Natural killer cell (primary cell): ENCODE measurements around the gene INPP5A. TPM values are rescaled to one million over a fixed set of nuclear protein-coding genes. Genes with fewer than 3 reads are reported as not detected.

Experiments
- ATAC-seq, 3 donors: fragments of 150-1000 bp in 2 of 3; fragments of 200-7000 bp in 1 of 3; cut with Tn5 transposase; 1 replicate in 1 of 3; 2 replicates in 2 of 3; pipeline ENCODE4 v1.10.0; 2021; ENCODE audit warnings: mild to moderate bottlenecking in 2 of 3, moderate library complexity in 2 of 3
- DNase-seq, 2 donors: peaks; one replicate each; pipeline versions ENCODE4 v3.0.0 to v3.0.0-alpha.2; 2013 to 2021; ENCODE audit warnings: mixed read lengths in 1 of 2
- H3K27ac ChIP-seq: one replicate; pipeline ENCODE4 v1.5.1; 2013; ENCODE audit warnings: mild to moderate bottlenecking, low read length
- H3K27me3 ChIP-seq: one replicate; pipeline ENCODE4 v1.6.1; 2013; ENCODE audit warnings: low read length; ENCODE audit not compliant: control insufficient read depth, insufficient read depth
- H3K36me3 ChIP-seq: one replicate; pipeline ENCODE4 v1.6.1; 2013; ENCODE audit warnings: low read length; ENCODE audit not compliant: control insufficient read depth, insufficient read depth
- H3K4me1 ChIP-seq: one replicate; pipeline ENCODE4 v1.6.1; 2013; ENCODE audit warnings: low read length; ENCODE audit not compliant: control insufficient read depth, insufficient read depth
- H3K4me3 ChIP-seq: one replicate; pipeline ENCODE4 v1.5.1; 2013; ENCODE audit warnings: low read length
- H3K9me3 ChIP-seq: one replicate; pipeline ENCODE4 v1.6.1; 2013; ENCODE audit warnings: low read length; ENCODE audit not compliant: control insufficient read depth, insufficient read depth
- H3K27ac Mint-ChIP-seq, 2 donors: one replicate each; pipeline ENCODE4 v1.8.0; 2022; ENCODE audit warnings: mild to moderate bottlenecking in 2 of 2, mixed read lengths in 2 of 2, moderate library complexity in 1 of 2
- H3K27me3 Mint-ChIP-seq, 2 donors: one replicate each; pipeline ENCODE4 v1.8.0; 2022; ENCODE audit warnings: low read depth in 2 of 2, mixed read lengths in 2 of 2
- H3K36me3 Mint-ChIP-seq: one replicate; pipeline ENCODE4 v1.8.0; 2022; ENCODE audit warnings: mixed read lengths
- H3K4me1 Mint-ChIP-seq, 2 donors: one replicate each; pipeline ENCODE4 v1.8.0; 2022; ENCODE audit warnings: mixed read lengths in 2 of 2
- H3K4me3 Mint-ChIP-seq: one replicate; pipeline ENCODE4 v1.8.0; 2022; ENCODE audit warnings: mild to moderate bottlenecking, moderate library complexity, mixed read lengths
- H3K9me3 Mint-ChIP-seq, 2 donors: one replicate each; pipeline ENCODE4 v1.8.0; 2022; ENCODE audit warnings: mixed read lengths in 2 of 2
- WGBS: methylation state at CpG from one replicate; pipeline ENCODE4 v1.1.7; 2013; ENCODE audit warnings: missing lambda C conversion rate; ENCODE audit not compliant: insufficient coverage; 5-methylcytosine and 5-hydroxymethylcytosine counted together
- intact Hi-C: fragments of 100-400 bp; cut with micrococcal nuclease; formaldehyde crosslinking; loops from one replicate; pipeline ENCODE4 v1.14.2; 2022
- total RNA-seq, 4 donors: library from RNA; stranded (reverse); fragments of 120-200 nt in 1 of 4; gene quantifications; one replicate each; pipeline versions ENCODE4 v1.2.3 to v1.2.4, GENCODE V29; 2013 to 2022
- TF ChIP-seq, protein P1 (sequence below): fragments of 200-600 bp; IDR thresholded peaks from one replicate; pipeline ENCODE4 v1.8.0; 2022; ENCODE audit warnings: antibody characterized with exemption

Gene INPP5A
- total RNA-seq, 3 donors from 2014 or later (not counting 1 experiment from before 2014, with no cell fraction given), result 12.6 to 38.6 (median 18.6) TPM

DNA sequence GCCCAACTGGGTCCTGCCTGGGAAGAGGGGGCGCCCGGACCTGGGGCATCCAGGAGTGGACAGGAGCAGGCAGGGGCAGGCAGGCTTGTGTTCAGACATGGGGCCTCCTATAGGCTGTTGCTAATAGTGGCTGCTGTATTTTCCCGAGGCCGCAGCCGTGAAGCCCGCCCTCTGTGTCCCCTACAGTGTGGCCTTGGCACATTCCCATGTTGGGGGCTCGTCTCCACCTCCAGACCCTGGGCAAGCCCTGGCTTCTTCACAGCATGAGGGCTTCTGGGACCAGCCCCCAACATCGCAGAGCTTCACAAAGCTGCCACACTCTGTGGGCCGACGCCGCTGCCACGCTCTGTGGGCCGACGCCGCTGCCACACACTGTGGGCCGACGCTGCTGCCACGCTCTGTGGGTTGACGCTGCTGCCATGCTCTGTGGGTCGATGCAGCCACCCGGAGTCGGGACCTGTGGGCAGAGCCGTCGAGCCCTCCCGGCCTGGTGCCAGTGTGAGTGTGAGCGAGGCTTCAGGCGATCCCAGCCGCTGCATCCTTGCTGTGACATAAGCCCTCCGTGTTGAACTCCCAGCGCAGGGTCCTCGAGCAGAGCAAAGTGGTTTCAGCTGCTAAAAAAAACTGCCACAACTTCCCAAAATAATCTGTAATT is 109.0 kb downstream of the INPP5A start:
- no peak overlapping the region for H3K27ac ChIP-seq
- Mint-ChIP-seq H3K36me3 (no peaks in the 10 kb centered on the region), H3K4me1 (no peaks in the 10 kb centered on the region), H3K27me3 (no peaks in the 10 kb centered on the region), H3K27ac (no peak overlapping the region), H3K4me3 (no peak overlapping the region), H3K9me3 (no peaks in the 10 kb centered on the region)
- no peaks in the 10 kb centered on the region for H3K36me3 ChIP-seq
- WGBS, result 94% methylated on average over 31 of the region's 31 CpGs
- TF ChIP-seq, protein P1, sequence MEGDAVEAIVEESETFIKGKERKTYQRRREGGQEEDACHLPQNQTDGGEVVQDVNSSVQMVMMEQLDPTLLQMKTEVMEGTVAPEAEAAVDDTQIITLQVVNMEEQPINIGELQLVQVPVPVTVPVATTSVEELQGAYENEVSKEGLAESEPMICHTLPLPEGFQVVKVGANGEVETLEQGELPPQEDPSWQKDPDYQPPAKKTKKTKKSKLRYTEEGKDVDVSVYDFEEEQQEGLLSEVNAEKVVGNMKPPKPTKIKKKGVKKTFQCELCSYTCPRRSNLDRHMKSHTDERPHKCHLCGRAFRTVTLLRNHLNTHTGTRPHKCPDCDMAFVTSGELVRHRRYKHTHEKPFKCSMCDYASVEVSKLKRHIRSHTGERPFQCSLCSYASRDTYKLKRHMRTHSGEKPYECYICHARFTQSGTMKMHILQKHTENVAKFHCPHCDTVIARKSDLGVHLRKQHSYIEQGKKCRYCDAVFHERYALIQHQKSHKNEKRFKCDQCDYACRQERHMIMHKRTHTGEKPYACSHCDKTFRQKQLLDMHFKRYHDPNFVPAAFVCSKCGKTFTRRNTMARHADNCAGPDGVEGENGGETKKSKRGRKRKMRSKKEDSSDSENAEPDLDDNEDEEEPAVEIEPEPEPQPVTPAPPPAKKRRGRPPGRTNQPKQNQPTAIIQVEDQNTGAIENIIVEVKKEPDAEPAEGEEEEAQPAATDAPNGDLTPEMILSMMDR, result no peak
- H3K4me3 ChIP-seq, result no peak overlapping the region
- no peaks in the 10 kb centered on the region for H3K4me1 ChIP-seq
- no peaks in the 10 kb centered on the region for H3K27me3 ChIP-seq
- H3K9me3 ChIP-seq, result no peaks in the 10 kb centered on the region
- intact Hi-C loops, result no loop called here
- ATAC-seq (no peak), DNase-seq (no peak)

DNA sequence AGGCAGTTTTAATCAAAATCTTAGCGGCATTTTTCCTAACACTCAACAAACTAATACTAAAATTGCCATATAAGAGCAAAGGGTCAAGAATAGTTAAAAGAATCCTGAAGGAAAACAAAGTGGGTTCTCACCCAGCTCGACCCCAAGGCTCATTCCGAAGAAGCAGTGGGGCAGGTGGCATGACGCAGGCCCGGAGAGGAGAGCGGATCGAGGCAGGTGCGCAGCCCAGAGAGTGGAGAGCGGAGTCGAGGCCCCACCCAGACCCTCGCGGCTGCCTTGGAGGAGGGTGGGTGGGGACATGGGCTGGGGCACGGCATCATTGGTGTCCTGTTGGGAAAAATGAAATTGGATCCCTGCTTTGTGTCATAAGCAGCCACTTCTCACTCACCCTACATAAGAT is 109.8 kb downstream of the INPP5A start:
- TF ChIP-seq, protein P1, result no peak
- Mint-ChIP-seq H3K27me3 (no peaks in the 10 kb centered on the region), H3K27ac (no peak overlapping the region), H3K4me1 (peaks cover 0 to 4% of the 10 kb centered on the region in 2 donors), H3K36me3 (no peaks in the 10 kb centered on the region), H3K4me3 (no peak overlapping the region), H3K9me3 (no peaks in the 10 kb centered on the region)
- intact Hi-C loops, result no loop called here
- H3K9me3 ChIP-seq, result no peaks in the 10 kb centered on the region
- no peak for DNase-seq
- no peak overlapping the region for H3K27ac ChIP-seq
- no peaks in the 10 kb centered on the region for H3K4me1 ChIP-seq
- no peaks in the 10 kb centered on the region for H3K27me3 ChIP-seq
- no peak for ATAC-seq
- no peak overlapping the region for H3K4me3 ChIP-seq
- WGBS, result 98% methylated on average over 9 of the region's 13 CpGs
- no peaks in the 10 kb centered on the region for H3K36me3 ChIP-seq

DNA sequence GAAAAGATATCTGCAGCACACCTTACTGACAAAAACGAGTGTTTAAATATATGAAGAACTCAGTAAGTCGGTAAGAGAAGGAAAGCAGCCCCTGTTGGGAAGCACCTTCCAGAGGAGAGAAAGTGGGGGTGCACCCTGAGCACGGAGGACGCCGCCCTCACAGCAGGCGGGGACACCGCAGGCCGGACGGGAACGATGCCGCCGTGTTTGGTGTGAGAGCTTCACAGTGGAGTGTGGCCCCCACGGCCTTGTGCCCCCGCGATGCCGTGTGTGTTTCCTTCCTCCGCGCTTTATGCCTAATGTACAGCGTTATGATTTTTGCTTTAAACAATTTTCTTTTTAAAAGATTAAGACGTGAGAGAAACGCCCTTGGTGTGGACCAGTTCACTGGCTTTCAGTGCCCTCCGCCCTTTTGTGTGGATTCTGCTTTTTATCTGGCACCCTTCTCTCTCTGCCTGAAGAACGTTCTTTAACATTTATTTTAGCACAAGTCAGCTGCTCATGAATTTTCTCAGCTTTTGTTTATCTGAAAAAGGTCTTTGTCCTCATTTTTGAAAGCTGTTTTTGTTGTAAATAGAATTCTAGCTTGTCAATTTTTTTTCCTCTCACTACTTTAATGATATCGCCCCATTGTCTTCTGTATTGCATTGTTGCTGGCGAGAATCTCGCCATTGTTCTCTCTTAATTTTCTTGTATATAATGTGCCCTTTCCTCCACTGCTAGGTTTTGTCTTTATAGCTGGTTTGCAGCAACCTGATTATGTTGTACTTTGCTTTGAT is 110.7 kb downstream of the INPP5A start:
- Mint-ChIP-seq H3K36me3 (no peaks in the 10 kb centered on the region), H3K4me3 (no peak overlapping the region), H3K4me1 (peaks cover 0 to 4% of the 10 kb centered on the region in 2 donors), H3K27ac (no peak overlapping the region), H3K27me3 (no peaks in the 10 kb centered on the region), H3K9me3 (no peaks in the 10 kb centered on the region)
- Histone ChIP-seq H3K4me1 (no peaks in the 10 kb centered on the region), H3K27me3 (no peaks in the 10 kb centered on the region), H3K36me3 (no peaks in the 10 kb centered on the region), H3K9me3 (no peaks in the 10 kb centered on the region), H3K4me3 (no peak overlapping the region), H3K27ac (no peak overlapping the region)
- ATAC-seq, result no peak
- 93% methylated on average over 23 of the region's 26 CpGs for WGBS
- intact Hi-C loops, result no loop called here
- TF ChIP-seq, protein P1, result no peak
- no peak for DNase-seq
